Type B pancreatic cell (in vitro differentiated cells): Measurements from ENCODE around the gene ALDH1B1. TPM values are rescaled to one million over a fixed set of nuclear protein-coding genes. Genes with fewer than 3 reads are reported as not detected.

ENCODE experiments used
- DNase-seq: peaks from one replicate; pipeline ENCODE4 v3.0.0; 2021; ENCODE audit warnings: mixed read lengths; ENCODE audit not compliant: unreplicated experiment; ENCODE audit errors: extremely low spot score
- H3K27ac Mint-ChIP-seq: 2 replicates; pipeline ENCODE4 v1.8.0; 2021; ENCODE audit warnings: mild to moderate bottlenecking, mixed read lengths
- H3K27me3 Mint-ChIP-seq: 2 replicates; pipeline ENCODE4 v1.8.0; 2021; ENCODE audit warnings: mixed read lengths
- H3K36me3 Mint-ChIP-seq: 2 replicates; pipeline ENCODE4 v1.8.0; 2021; ENCODE audit warnings: mixed read lengths
- H3K4me1 Mint-ChIP-seq: one replicate; pipeline ENCODE4 v1.8.0; 2021; ENCODE audit warnings: mixed read lengths; ENCODE audit not compliant: unreplicated experiment
- H3K4me3 Mint-ChIP-seq: 2 replicates; pipeline ENCODE4 v1.8.0; 2021; ENCODE audit warnings: mild to moderate bottlenecking, mixed read lengths
- H3K9me3 Mint-ChIP-seq: 2 replicates; pipeline ENCODE4 v1.8.0; 2021; ENCODE audit warnings: mixed read lengths
- CTCF ChIP-seq: fragments of 200-600 bp; sonication (generic); conservative IDR thresholded peaks from 2 replicates; pipeline ENCODE4 v1.5.0; 2021; ENCODE audit warnings: antibody characterized with exemption, mild to moderate bottlenecking
- total RNA-seq: library from RNA; stranded (reverse); gene quantifications from 2 replicates; pipeline ENCODE4 v1.2.1, GENCODE V29; 2021; ENCODE audit warnings: low replicate concordance

ALDH1B1 gene
- total RNA-seq, 1 donor from 2014 or later: 29.1 TPM

GRCh38 chr9:38436708-38437107, 44.2 kb downstream of the ALDH1B1 start:
- peak overlapping the region; percentile 48 for H3K27ac Mint-ChIP-seq
- no peak overlapping the region for H3K4me3 Mint-ChIP-seq
- H3K36me3 Mint-ChIP-seq: no peaks in the 10 kb centered on the region
- no peaks in the 10 kb centered on the region for H3K9me3 Mint-ChIP-seq
- no peaks in the 10 kb centered on the region for H3K27me3 Mint-ChIP-seq
- no peak for DNase-seq
- H3K4me1 Mint-ChIP-seq: peaks cover 6% of the 10 kb centered on the region
- no peak for TF ChIP-seq CTCF

GRCh38 chr9:38437193-38437823, 44.8 kb downstream of the ALDH1B1 start:
- Mint-ChIP-seq H3K4me1 (peaks cover 6% of the 10 kb centered on the region), H3K4me3 (no peak overlapping the region), H3K27ac (peak overlapping the region; percentile 48), H3K9me3 (no peaks in the 10 kb centered on the region), H3K36me3 (no peaks in the 10 kb centered on the region), H3K27me3 (no peaks in the 10 kb centered on the region)
- DNase-seq: no peak
- no peak for TF ChIP-seq CTCF

DNA sequence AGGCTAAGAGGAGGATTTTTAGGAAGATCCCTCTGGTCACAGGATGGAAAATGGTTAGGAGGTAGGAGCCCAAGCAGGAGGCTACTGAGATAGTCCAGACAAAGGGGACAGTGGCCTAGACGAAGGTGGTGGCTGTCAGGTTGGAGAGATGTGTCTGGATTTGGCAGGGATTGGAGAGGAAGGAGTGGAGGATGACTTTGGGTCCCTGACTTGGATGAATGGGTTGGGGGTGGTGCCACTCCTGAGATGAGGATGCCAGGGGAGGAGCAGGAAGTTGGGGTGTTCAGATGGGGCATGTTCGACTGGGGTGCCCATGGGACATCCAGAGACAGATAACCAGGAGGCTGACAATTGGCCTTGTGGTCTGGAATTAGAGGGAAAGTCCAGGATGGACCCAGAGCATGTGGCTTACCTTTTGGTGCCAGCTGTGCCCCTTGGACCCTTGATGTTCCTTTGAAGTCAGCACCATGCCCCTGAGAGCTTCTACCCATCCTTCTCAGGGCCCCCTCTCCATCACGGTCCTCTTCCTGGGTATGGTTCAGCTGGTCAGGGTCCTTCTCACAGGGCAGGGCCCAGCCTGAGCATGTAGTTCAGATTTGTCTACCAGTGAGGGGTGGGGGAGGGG, 46.9 kb downstream of the ALDH1B1 start:
- TF ChIP-seq CTCF: no peak
- no peaks in the 10 kb centered on the region for H3K9me3 Mint-ChIP-seq
- H3K36me3 Mint-ChIP-seq: no peaks in the 10 kb centered on the region
- H3K4me3 Mint-ChIP-seq: no peak overlapping the region
- H3K4me1 Mint-ChIP-seq: peaks cover 9% of the 10 kb centered on the region
- no peaks in the 10 kb centered on the region for H3K27me3 Mint-ChIP-seq
- DNase-seq: no peak
- H3K27ac Mint-ChIP-seq: no peak overlapping the region

DNA sequence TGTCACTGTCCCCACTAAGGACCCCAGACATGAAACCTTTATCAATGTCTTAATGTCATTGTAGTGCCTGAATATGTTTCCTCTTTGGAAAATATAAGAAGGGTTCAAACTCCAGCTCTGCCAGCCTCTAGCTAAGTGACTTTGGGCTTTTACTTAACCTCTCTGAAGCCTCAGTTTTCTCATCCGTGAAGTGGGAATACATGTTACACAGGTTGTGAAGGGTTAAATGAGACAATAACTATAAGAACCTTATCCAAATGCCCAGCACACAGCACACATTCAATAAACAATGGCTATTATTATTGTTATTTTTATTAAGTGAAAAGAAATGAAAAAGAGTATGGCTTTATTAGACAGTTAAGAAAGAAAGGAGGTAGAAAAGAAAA, 47.4 kb downstream of the ALDH1B1 start:
- no peaks in the 10 kb centered on the region for H3K27me3 Mint-ChIP-seq
- H3K4me3 Mint-ChIP-seq: no peak overlapping the region
- DNase-seq: no peak
- no peak overlapping the region for H3K27ac Mint-ChIP-seq
- TF ChIP-seq CTCF: no peak
- no peaks in the 10 kb centered on the region for H3K9me3 Mint-ChIP-seq
- H3K4me1 Mint-ChIP-seq: peaks cover 8% of the 10 kb centered on the region
- no peaks in the 10 kb centered on the region for H3K36me3 Mint-ChIP-seq

DNA sequence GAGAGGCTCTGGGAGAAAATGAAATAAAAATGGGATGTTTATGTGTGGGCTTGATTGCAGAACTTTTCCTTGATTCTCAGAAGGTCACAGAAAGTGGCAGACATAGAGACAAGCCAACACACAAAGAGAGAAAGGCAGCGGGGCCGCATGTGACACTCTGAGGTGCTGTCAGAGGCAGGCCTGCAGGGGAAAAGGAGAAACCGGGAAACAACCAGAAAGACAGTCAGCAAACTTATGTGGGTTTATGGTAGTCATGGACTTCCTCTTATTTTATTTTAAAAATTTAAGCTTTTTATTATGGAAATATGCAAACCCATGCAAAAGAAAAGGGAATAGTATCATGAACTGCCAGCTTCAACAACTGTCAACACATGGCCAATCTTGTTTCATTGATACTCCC, 48.0 kb downstream of the ALDH1B1 start:
- TF ChIP-seq CTCF: no peak
- no peaks in the 10 kb centered on the region for H3K27me3 Mint-ChIP-seq
- no peaks in the 10 kb centered on the region for H3K36me3 Mint-ChIP-seq
- H3K27ac Mint-ChIP-seq: no peak overlapping the region
- peaks cover 8% of the 10 kb centered on the region for H3K4me1 Mint-ChIP-seq
- no peak for DNase-seq
- no peaks in the 10 kb centered on the region for H3K9me3 Mint-ChIP-seq
- no peak overlapping the region for H3K4me3 Mint-ChIP-seq
